ENCODE measurements around the gene PAGE2B. TPM values are rescaled to one million over a fixed set of nuclear protein-coding genes. Genes with fewer than 3 reads are reported as not detected.
"Not testable (repeated sequence)": the region's sequence is repeated elsewhere in the genome, so short reads cannot be mapped to it uniquely, and the experiment has no call there.

Gene PAGE2B
- total and polyA plus RNA-seq, 2 donors: not detected

DNA sequence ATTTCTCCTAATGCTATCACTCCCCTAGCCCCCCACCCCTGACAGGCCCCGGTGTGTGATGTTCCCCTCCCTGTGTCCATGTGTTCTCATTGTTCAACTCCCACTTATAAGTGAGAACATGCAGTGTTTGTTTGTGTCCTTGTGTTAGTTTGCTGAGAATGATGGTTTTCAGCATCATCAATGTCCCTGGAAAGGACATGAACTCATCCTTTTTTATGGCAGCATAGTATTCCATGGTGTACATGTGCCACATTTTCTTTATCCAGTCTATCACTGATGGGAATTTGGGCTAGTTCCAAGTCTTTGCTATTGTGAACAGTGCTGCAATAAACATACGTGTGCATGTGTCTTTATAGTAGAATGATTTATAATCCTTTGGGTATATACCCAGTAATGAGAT is 7.7 kb upstream of the PAGE2B start:
- not testable (repeated sequence) for H3K27ac ChIP-seq (ENCODE audit: low read depth); H3K4me3 ChIP-seq (ENCODE audit: low read depth, low read length); DNase-seq (ENCODE audit: extremely low spot score); H3K4me1 ChIP-seq (ENCODE audit: insufficient read depth); H3K36me3 ChIP-seq (ENCODE audit: insufficient read depth)
- 85% methylated on average over 2 of the region's 2 CpGs for WGBS

DNA sequence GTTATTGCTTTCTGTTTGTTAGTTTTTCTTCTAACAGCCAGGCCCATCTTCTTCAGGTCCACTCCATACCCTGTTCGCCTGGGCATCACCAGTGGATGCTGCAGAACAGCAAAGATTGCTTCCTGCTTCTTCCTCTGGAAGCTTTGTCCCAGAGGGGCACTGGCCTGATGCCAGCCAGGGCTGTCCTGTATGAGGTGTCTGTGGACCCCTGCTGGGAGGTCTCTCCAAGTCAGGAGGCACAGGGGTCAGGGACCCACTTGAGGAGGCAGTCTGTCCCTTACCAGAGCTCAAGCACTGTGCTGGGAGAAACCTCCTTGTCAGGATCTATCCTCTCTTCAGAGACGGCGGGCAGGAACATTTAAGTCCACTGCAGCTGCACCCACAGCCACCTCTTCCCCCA is 2.5 kb upstream of the PAGE2B start:
- no peak for DNase-seq (ENCODE audit: extremely low spot score)
- 90% methylated on average over 3 of the region's 3 CpGs for WGBS
- H3K27ac ChIP-seq (ENCODE audit: low read depth): no peak overlapping the region

DNA sequence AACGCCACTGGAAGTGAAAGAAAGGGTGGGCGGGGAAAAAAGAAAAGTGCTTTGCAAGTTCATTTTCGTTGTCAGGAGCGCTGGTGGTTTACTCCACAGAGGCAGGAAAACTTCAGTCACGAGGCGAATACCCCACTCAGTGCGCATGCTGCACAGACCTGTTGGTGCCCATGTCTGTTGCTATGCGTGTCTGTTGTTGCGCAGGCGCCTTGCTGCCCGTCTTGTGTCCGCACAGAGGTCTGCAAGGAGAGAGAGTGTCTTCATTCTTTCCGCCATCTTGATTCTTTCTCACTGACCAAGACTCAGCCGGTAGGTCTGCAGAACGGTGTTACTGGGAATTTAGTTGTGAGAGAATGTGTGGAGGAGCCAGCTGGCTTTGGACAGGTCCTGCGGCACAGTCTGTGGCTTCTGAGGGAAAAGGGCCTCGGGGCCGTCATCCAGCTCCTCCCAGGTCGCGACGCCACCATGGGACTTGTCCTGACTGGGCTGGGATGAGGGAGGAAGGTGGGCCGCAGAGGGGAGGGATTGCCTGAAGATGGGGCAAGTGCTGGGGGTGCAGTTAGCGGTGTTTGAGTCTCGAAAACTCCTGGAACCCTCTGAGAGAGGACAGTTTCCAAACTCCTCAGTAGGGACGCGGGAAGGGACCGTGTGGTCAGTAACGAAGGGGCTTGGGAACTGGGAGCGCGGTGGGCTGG is 14.1 kb downstream of the PAGE2B start, which contains the start of gene PAGE2:
Gene PAGE2, plus strand, starts transcription at position 224 of the 695 bp plus-strand sequence. CDS start 1,003 bp downstream, outside the sequence.
- DNase-seq (ENCODE audit: extremely low spot score): no peak
- Histone ChIP-seq H3K36me3 (ENCODE audit: insufficient read depth) (no peaks in the 10 kb centered on the region), H3K4me3 (ENCODE audit: low read depth, low read length) (no peak within 1 kb of the TSS), H3K4me1 (ENCODE audit: insufficient read depth) (no peaks in the 10 kb centered on the region), H3K27ac (ENCODE audit: low read depth) (no peak within 1 kb of the TSS)
- 95% methylated on average over 30 of the region's 30 CpGs for WGBS

More for the DNA sequence above, 2.5 kb upstream of the PAGE2B start:
- H3K4me1 ChIP-seq (ENCODE audit: insufficient read depth): no peaks in the 10 kb centered on the region
- H3K36me3 ChIP-seq (ENCODE audit: insufficient read depth): no peaks in the 10 kb centered on the region
- no peak overlapping the region for H3K4me3 ChIP-seq (ENCODE audit: low read depth, low read length)

DNA sequence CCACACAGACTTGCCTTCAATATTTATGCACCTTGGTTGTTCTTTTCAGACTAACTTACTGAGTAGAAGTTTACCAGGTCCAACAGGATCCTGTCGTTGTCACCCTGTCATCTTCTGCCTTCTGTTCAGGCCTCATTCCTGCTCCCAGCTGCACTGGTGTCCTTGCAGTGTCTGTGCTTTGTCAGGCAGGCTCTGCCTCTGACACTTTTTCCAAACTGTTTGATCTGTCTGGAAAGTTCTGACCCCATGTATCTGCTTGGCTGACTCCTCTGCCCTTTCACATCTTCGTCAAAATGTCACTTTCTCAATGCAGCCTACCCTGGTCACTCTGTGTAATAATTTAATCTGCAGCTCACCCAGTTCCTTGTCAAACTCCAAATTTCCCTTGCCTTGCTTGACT is 23.9 kb downstream of the PAGE2B start:
- no peaks in the 10 kb centered on the region for H3K36me3 ChIP-seq (ENCODE audit: insufficient read depth)
- no peak overlapping the region for H3K27ac ChIP-seq (ENCODE audit: low read depth)
- H3K4me3 ChIP-seq (ENCODE audit: low read depth, low read length): no peak overlapping the region
- no peaks in the 10 kb centered on the region for H3K4me1 ChIP-seq (ENCODE audit: insufficient read depth)
- WGBS: 34% methylated on average over 2 of the region's 2 CpGs
- DNase-seq (ENCODE audit: extremely low spot score): no peak

DNA sequence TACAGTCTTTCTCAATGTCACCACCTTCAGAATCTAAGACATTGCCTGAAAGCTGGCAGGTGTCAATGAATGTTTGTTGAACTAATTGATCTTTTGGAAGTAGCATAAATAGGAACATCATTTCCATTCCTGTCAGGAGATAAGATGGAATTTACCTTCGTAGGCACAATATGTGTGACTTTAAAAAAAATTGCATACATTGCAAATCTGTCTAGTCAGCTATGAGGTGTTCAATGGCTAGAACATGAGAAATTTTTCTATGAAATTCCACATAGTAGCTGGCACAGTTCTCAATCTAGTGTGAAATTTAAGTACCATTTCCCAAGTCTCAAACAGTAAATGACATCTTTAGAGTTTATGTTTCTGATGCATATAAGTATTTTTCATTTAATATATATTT is 24.3 kb downstream of the PAGE2B start:
- DNase-seq (ENCODE audit: extremely low spot score): no peak
- WGBS: 58% methylated on average over 1 of the region's 1 CpG
- H3K27ac ChIP-seq (ENCODE audit: low read depth): no peak overlapping the region
- no peaks in the 10 kb centered on the region for H3K4me1 ChIP-seq (ENCODE audit: insufficient read depth)
- no peaks in the 10 kb centered on the region for H3K36me3 ChIP-seq (ENCODE audit: insufficient read depth)
- H3K4me3 ChIP-seq (ENCODE audit: low read depth, low read length): no peak overlapping the region

DNA sequence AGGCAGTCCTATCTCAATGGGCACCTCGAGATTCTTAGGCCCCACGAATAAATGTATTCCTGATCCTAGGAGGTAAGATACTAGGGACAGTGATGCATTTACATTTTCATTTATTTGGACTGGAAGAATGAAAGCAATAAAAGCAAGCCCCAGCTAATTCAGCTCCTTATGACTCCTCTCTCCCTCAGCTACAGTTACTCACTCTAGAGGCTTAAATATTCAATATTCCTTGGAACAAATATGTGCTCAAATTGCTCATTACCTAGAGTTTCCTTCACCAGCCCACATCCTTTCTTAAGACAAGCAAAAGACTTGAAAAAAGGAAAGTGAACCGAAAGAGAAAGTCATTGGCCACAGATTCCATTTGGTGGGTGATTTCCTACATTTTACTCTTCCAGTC is 27.9 kb downstream of the PAGE2B start:
- H3K27ac ChIP-seq (ENCODE audit: low read depth): no peak overlapping the region
- WGBS: 68% methylated on average over 3 of the region's 3 CpGs
- H3K4me3 ChIP-seq (ENCODE audit: low read depth, low read length): no peak overlapping the region
- DNase-seq (ENCODE audit: extremely low spot score): no peak
- no peaks in the 10 kb centered on the region for H3K4me1 ChIP-seq (ENCODE audit: insufficient read depth)
- H3K36me3 ChIP-seq (ENCODE audit: insufficient read depth): no peaks in the 10 kb centered on the region

DNA sequence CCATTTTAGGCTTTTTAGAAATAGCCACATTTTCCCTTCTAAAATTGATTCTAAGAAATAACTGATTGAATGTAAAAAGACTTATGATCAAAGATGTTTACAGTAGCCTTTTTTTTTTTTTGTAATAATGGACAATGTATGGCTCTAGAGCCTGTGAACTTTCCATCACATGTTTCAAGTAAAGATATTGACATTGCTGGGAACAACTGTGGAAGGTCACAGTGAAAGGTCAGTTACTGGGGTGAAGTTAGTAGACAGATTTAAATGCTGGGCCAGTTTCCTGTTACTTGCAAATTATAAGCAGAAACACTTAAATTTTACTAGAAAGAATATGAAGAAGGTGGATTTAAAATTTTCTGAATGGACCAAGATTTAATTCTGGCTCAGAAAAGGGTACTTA is 32.4 kb downstream of the PAGE2B start:
- Histone ChIP-seq H3K4me1 (ENCODE audit: insufficient read depth) (no peaks in the 10 kb centered on the region), H3K4me3 (ENCODE audit: low read depth, low read length) (no peak overlapping the region), H3K27ac (ENCODE audit: low read depth) (no peak overlapping the region), H3K36me3 (ENCODE audit: insufficient read depth) (no peaks in the 10 kb centered on the region)
- no peak for DNase-seq (ENCODE audit: extremely low spot score)

DNA sequence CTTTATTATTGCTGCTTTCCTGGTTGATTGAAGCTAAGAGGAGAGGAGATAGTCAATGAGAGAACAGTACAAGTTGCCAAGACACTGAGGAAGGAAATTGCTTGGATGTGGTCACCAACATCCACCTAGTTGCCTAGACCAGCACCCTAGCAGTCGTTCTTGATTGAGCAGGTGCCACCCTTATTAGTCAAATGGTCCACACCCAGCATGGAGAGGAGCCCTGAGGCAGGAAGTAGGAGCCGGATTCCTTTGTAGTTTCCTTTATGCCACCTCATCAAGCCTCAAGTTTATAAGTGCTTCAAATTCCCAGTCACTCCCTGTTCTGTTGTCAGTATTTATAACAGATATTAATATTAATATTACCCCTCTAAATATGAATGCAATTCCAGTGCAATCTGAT is 33.1 kb downstream of the PAGE2B start:
- Histone ChIP-seq H3K36me3 (ENCODE audit: insufficient read depth) (no peaks in the 10 kb centered on the region), H3K27ac (ENCODE audit: low read depth) (no peak overlapping the region), H3K4me1 (ENCODE audit: insufficient read depth) (no peaks in the 10 kb centered on the region), H3K4me3 (ENCODE audit: low read depth, low read length) (no peak overlapping the region)
- DNase-seq (ENCODE audit: extremely low spot score): no peak
- 63% methylated on average over 2 of the region's 2 CpGs for WGBS

DNA sequence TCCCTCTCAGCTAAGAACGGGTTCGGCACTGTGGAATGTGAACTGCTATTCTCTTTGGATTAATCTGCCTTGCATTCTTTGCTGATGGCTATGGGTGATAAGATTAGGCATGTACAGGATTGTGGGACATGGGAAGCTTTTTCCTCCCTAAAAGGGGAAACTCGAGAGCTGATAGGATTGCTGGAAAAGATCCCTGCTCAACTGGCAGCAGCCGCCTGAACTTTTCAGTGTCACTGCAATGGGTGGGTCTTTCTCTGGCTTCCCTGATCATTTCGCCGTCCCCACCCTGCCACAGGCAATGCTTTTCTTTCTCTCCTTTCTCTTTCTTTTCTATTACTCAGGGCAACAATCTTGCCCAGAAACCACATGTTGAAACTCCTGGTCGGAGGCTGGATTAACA is 34.5 kb downstream of the PAGE2B start:
- Histone ChIP-seq H3K4me1 (ENCODE audit: insufficient read depth) (no peaks in the 10 kb centered on the region), H3K4me3 (ENCODE audit: low read depth, low read length) (no peak overlapping the region), H3K36me3 (ENCODE audit: insufficient read depth) (no peaks in the 10 kb centered on the region), H3K27ac (ENCODE audit: low read depth) (no peak overlapping the region)
- WGBS: 25% methylated on average over 6 of the region's 7 CpGs
- DNase-seq (ENCODE audit: extremely low spot score): no peak

DNA sequence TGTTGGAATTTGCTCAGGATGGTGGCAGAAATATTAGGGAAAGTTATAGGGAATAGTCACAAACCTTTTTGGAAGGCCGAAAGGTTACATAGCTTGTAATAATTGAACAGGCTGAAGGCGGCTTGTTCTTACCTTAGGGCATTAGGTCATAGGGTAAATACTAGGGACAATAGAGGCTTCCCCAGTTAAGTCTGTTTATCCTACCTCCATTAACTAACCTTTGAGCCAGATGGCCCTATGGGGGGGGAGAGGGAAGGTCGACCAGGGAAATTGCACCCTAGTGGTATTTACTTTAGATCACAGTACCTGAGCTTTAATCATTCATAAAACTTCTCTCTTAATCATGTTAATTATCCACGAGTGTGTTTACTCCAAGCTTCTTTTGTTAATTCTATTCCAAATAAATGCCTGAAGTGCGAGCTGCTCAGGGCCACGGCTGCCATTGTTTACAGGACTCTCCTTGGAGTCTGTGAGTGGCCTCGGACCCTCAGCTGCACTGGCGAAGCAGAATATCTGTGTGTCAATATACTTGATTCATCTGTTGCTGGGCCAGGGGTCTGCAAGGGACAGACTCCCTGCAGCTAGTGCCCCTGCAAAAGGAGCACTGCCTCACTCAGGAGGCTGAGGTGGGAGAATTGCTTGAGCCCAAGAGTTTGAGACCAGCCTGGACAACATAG is 36.9 kb downstream of the PAGE2B start:
- H3K27ac ChIP-seq (ENCODE audit: low read depth): no peak overlapping the region
- no peaks in the 10 kb centered on the region for H3K4me1 ChIP-seq (ENCODE audit: insufficient read depth)
- DNase-seq (ENCODE audit: extremely low spot score): no peak
- H3K36me3 ChIP-seq (ENCODE audit: insufficient read depth): no peaks in the 10 kb centered on the region
- WGBS: 67% methylated on average over 8 of the region's 8 CpGs
- no peak overlapping the region for H3K4me3 ChIP-seq (ENCODE audit: low read depth, low read length)

DNA sequence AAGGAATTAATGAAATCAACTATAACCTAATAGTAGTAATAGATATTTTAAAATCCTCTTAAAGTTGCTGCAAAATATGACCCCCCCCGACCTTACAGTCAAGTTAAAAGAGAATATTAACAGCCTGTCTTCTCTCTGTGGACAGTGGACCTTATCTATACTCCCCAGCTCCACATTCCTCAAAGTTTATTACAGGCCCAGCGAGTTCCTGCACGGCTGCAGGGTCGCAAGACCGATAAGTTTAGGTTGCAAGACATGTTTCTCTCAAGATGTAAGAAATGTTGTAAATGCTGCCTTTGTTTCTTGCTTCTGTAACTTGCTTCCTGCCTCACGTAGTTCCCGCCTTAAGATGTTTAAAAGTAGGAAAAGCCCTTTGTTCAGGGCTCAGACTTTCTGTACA is 41.8 kb downstream of the PAGE2B start:
- not testable (repeated sequence) for H3K36me3 ChIP-seq (ENCODE audit: insufficient read depth); DNase-seq (ENCODE audit: extremely low spot score); H3K4me3 ChIP-seq (ENCODE audit: low read depth, low read length); H3K27ac ChIP-seq (ENCODE audit: low read depth); H3K4me1 ChIP-seq (ENCODE audit: insufficient read depth)
- WGBS: 40% methylated on average over 7 of the region's 7 CpGs

DNA sequence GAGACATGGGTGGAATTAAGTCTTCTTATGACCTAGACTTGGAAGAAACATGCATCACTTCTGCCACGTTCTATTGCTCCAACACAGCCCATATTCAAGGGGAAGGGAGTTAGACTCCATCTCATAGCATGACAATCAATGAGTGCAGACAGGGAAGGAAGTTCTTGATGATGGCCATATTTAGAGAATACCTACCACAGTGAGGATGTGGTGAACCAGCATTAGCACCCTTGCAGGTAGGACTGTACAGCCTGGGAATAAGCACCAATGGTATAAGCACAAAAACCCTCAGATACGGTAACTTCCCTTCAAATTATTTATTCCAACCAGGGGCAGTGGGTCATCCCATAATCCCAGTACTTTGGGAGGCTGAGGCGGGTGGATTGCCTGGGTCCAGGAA is 43.7 kb downstream of the PAGE2B start:
- Histone ChIP-seq H3K4me1 (ENCODE audit: insufficient read depth) (no peaks in the 10 kb centered on the region), H3K36me3 (ENCODE audit: insufficient read depth) (no peaks in the 10 kb centered on the region), H3K4me3 (ENCODE audit: low read depth, low read length) (no peak overlapping the region), H3K27ac (ENCODE audit: low read depth) (no peak overlapping the region)
- 96% methylated on average over 3 of the region's 3 CpGs for WGBS
- DNase-seq (ENCODE audit: extremely low spot score): no peak

DNA sequence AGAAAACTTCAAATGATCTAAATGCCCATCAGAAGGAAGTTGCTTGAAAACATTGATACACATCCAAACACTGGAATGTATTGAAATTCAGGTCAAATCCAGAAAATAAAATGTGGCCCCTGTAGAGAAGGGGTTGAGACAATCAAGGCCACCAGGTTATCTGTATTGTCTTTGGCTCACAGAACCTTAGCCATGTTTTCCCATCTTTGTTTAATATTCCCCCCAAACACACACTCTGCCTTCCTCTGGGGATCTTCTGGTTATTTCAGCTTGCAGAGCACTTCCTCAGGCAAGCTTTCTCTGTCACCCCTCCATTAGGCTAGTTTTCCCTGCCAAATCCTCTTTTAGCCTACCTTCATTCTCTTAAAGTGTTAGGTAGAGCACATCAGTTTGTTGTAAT is 44.4 kb downstream of the PAGE2B start:
- Histone ChIP-seq H3K36me3 (ENCODE audit: insufficient read depth) (no peaks in the 10 kb centered on the region), H3K27ac (ENCODE audit: low read depth) (no peak overlapping the region), H3K4me3 (ENCODE audit: low read depth, low read length) (no peak overlapping the region), H3K4me1 (ENCODE audit: insufficient read depth) (no peaks in the 10 kb centered on the region)
- no peak for DNase-seq (ENCODE audit: extremely low spot score)

DNA sequence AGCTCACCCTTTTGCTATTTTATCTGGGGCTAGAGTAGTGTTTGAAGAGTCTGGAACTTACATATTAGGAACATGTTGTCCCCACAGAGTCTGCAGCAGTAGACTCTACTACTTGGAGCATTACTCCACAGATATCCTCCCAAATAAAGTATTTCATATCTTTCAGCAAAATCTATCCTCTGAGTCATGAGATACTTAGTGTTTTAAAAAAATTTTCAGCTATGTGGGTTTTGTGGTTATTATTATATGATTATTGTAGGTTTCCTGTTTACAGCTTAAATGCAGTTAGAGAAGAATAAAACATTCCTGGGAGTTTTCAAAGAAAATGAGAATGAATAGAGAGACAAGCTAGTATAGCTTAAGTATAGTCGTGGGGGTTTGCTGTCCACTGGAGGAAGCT is 44.9 kb downstream of the PAGE2B start:
- Histone ChIP-seq H3K4me3 (ENCODE audit: low read depth, low read length) (no peak overlapping the region), H3K4me1 (ENCODE audit: insufficient read depth) (no peaks in the 10 kb centered on the region), H3K27ac (ENCODE audit: low read depth) (no peak overlapping the region), H3K36me3 (ENCODE audit: insufficient read depth) (no peaks in the 10 kb centered on the region)
- WGBS: 45% methylated on average over 1 of the region's 1 CpG
- DNase-seq (ENCODE audit: extremely low spot score): no peak

All from urinary bladder (tissue), 4 donors.